KMS-11 (cell line): ENCODE results near the gene ARRB2.

Experiments
- H2AFZ ChIP-seq: fragments of 200-600 bp; sonication (generic); 2 replicates; pipeline ENCODE4 v1.6.1; 2016; ENCODE audit warnings: antibody characterized with exemption, mixed run types, low read depth
- H3K27ac ChIP-seq: fragments of 200-600 bp; sonication (generic); 2 replicates; pipeline ENCODE4 v1.6.1; 2016; ENCODE audit warnings: mild to moderate bottlenecking, mixed run types
- H3K27me3 ChIP-seq: fragments of 200-600 bp; sonication (generic); 2 replicates; pipeline ENCODE4 v1.6.1; 2017; ENCODE audit warnings: mild to moderate bottlenecking, low read depth, mixed run types, moderate library complexity; ENCODE audit not compliant: insufficient read depth
- H3K36me3 ChIP-seq: fragments of 200-600 bp; sonication (generic); 2 replicates; pipeline ENCODE4 v1.6.1; 2017; ENCODE audit warnings: mild to moderate bottlenecking, mixed run types; ENCODE audit not compliant: insufficient read depth
- H3K4me1 ChIP-seq: fragments of 200-600 bp; sonication (generic); 2 replicates; pipeline ENCODE4 v1.6.1; 2016; ENCODE audit warnings: mild to moderate bottlenecking, low read depth, mixed run types; ENCODE audit not compliant: poor library complexity, severe bottlenecking
- H3K4me2 ChIP-seq: fragments of 200-600 bp; sonication (generic); 2 replicates; pipeline ENCODE4 v1.7.0; 2016; ENCODE audit warnings: mild to moderate bottlenecking, mixed run types
- H3K4me3 ChIP-seq: fragments of 200-600 bp; sonication (generic); IDR thresholded peaks from 2 replicates; pipeline ENCODE4 v1.6.1; 2017; ENCODE audit warnings: low read depth, low read length, mixed read lengths; ENCODE audit not compliant: insufficient read depth
- H3K79me2 ChIP-seq: fragments of 200-600 bp; sonication (generic); 2 replicates; pipeline ENCODE4 v1.6.1; 2016; ENCODE audit warnings: low read depth, mixed run types; ENCODE audit not compliant: insufficient read depth
- H3K9ac ChIP-seq: fragments of 200-600 bp; sonication (generic); 2 replicates; pipeline ENCODE4 v1.6.1; 2016; ENCODE audit warnings: mild to moderate bottlenecking, mixed run types
- H4K20me1 ChIP-seq: fragments of 200-600 bp; sonication (generic); 2 replicates; pipeline ENCODE4 v1.6.1; 2016; ENCODE audit warnings: mild to moderate bottlenecking, mixed run types; ENCODE audit not compliant: insufficient read depth
- CTCF ChIP-seq: fragments of 200-600 bp; sonication (generic); conservative IDR thresholded peaks from 2 replicates; pipeline ENCODE4 v1.6.1; 2017; ENCODE audit warnings: low read depth, mild to moderate bottlenecking, antibody characterized with exemption, low read length, moderate library complexity, mixed read lengths

ARRB2 gene

DNA sequence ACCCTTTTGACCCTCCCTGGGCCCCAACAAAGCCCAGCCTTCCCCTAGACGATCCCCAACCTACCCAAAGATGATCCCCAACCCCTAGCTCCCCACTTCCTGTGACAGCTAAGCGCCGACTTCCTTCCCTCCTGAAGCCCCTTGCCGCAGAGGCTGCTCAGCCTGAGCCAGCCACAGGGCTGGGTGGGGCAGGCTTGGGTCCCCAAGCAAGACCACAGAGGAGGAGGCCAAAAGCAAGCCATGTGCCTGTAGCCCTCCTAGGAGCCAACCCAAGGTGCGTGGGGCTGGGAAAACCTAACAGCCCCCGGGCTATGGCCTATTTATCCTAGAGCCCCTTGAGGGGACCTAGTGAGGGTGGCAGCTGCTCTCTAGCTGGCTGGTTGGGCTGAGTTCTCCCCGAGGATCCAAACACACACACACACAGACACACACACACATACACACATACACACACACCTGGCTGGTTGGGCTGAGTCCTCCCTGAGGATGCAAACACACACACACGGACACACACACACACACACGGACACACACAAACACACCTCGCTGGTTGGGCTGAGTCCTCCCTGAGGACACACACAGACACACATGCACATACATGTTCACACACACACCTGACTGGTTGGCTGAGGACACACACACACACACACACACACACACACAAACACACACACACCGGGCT, 4.8 kb downstream of the ARRB2 start:
- Histone ChIP-seq H3K4me3 (no peak overlapping the region), H3K9ac (no peak overlapping the region), H4K20me1 (no peaks in the 10 kb centered on the region), H3K27ac (no peak overlapping the region), H3K36me3 (no peaks in the 10 kb centered on the region), H2AFZ (no peak overlapping the region), H3K4me1 (no peaks in the 10 kb centered on the region), H3K4me2 (no peak overlapping the region), H3K27me3 (no peaks in the 10 kb centered on the region), H3K79me2 (no peaks in the 10 kb centered on the region)
- no peak for TF ChIP-seq CTCF

DNA sequence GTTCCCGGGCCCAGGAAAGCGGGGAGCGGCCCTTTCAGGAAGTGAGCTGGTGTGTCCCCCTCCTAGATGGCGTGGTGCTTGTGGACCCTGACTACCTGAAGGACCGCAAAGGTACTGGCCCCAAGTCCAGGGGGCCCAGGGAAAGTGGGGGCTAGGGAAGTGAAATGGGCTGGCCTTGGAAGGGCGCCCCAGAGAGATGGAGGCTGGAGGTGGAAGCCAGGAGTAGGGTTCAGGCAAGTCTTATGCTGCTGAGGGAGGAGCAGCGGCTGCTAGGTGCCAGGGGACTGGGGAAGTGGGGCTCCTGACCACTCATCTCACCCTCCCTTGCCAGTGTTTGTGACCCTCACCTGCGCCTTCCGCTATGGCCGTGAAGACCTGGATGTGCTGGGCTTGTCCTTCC, 5.6 kb downstream of the ARRB2 start:
- H3K27ac ChIP-seq, result no peak overlapping the region
- no peak overlapping the region for H2AFZ ChIP-seq
- H3K27me3 ChIP-seq, result no peaks in the 10 kb centered on the region
- H4K20me1 ChIP-seq, result no peaks in the 10 kb centered on the region
- H3K4me2 ChIP-seq, result no peak overlapping the region
- TF ChIP-seq CTCF, result no peak
- H3K79me2 ChIP-seq, result no peaks in the 10 kb centered on the region
- H3K4me1 ChIP-seq, result no peaks in the 10 kb centered on the region
- H3K36me3 ChIP-seq, result no peaks in the 10 kb centered on the region
- H3K4me3 ChIP-seq, result no peak overlapping the region
- no peak overlapping the region for H3K9ac ChIP-seq

- Histone ChIP-seq H3K4me2 (no peak overlapping the region), H3K36me3 (no peaks in the 10 kb centered on the region), H3K4me1 (no peaks in the 10 kb centered on the region), H4K20me1 (no peaks in the 10 kb centered on the region), H2AFZ (no peak overlapping the region), H3K79me2 (no peaks in the 10 kb centered on the region), H3K27me3 (no peaks in the 10 kb centered on the region), H3K9ac (no peak overlapping the region), H3K27ac (no peak overlapping the region), H3K4me3 (no peak overlapping the region)
- TF ChIP-seq CTCF, result no peak
These were observed 7.4 kb downstream of the ARRB2 start for GRCh38 chr17:4717791-4718190.

GRCh38 chr17:4718276-4718675, 7.8 kb downstream of the ARRB2 start:
- Histone ChIP-seq H3K79me2 (no peaks in the 10 kb centered on the region), H3K27ac (no peak overlapping the region), H4K20me1 (no peaks in the 10 kb centered on the region), H2AFZ (no peak overlapping the region), H3K9ac (no peak overlapping the region), H3K36me3 (no peaks in the 10 kb centered on the region), H3K27me3 (no peaks in the 10 kb centered on the region), H3K4me1 (no peaks in the 10 kb centered on the region), H3K4me3 (no peak overlapping the region), H3K4me2 (no peak overlapping the region)
- TF ChIP-seq CTCF, result no peak
